Stimulated activated naive CD8-positive, alpha-beta T cell treated with anti-CD3 and anti-CD28 coated beads, Interleukin-15, Interleukin-2, amounts not matched to agents 100 ng/mL and 50 ng/mL, for 24 hours (primary cell): ENCODE results near the gene VENTX.
"Not testable (repeated sequence)": the region's sequence is repeated elsewhere in the genome, so short reads cannot be mapped to it uniquely, and the experiment has no call there.

ENCODE experiments used
- H3K27ac Mint-ChIP-seq: one replicate; pipeline ENCODE4 v1.8.0; 2021; ENCODE audit warnings: mild to moderate bottlenecking, mixed read lengths
- H3K27me3 Mint-ChIP-seq: one replicate; pipeline ENCODE4 v1.8.0; 2021; ENCODE audit warnings: mixed read lengths
- H3K36me3 Mint-ChIP-seq: one replicate; pipeline ENCODE4 v1.8.0; 2021; ENCODE audit warnings: low read depth, mixed read lengths
- H3K4me1 Mint-ChIP-seq: one replicate; pipeline ENCODE4 v1.8.0; 2021; ENCODE audit warnings: low read depth, mixed read lengths
- H3K4me3 Mint-ChIP-seq: one replicate; pipeline ENCODE4 v1.8.0; 2021; ENCODE audit warnings: mild to moderate bottlenecking, mixed read lengths
- H3K9me3 Mint-ChIP-seq: one replicate; pipeline ENCODE4 v1.8.0; 2021; ENCODE audit warnings: mixed read lengths

Gene VENTX

GRCh38 chr10:133217800-133218589, 19.7 kb upstream of the VENTX start:
- Mint-ChIP-seq H3K27ac (no peak overlapping the region), H3K36me3 (no peaks in the 10 kb centered on the region), H3K4me1 (no peaks in the 10 kb centered on the region), H3K9me3 (no peaks in the 10 kb centered on the region), H3K27me3 (peaks cover 12% of the 10 kb centered on the region), H3K4me3 (no peak overlapping the region)

- Mint-ChIP-seq H3K36me3 (no peaks in the 10 kb centered on the region), H3K4me3 (no peak overlapping the region), H3K4me1 (no peaks in the 10 kb centered on the region), H3K9me3 (no peaks in the 10 kb centered on the region), H3K27ac (no peak overlapping the region), H3K27me3 (peaks cover 12% of the 10 kb centered on the region)
These were observed 18.8 kb upstream of the VENTX start for GRCh38 chr10:133218891-133219290.

GRCh38 chr10:133219782-133220181, 17.9 kb upstream of the VENTX start:
- Mint-ChIP-seq H3K36me3 (no peaks in the 10 kb centered on the region), H3K27me3 (peaks cover 12% of the 10 kb centered on the region), H3K4me1 (no peaks in the 10 kb centered on the region), H3K9me3 (no peaks in the 10 kb centered on the region), H3K27ac (no peak overlapping the region), H3K4me3 (no peak overlapping the region)

- Mint-ChIP-seq H3K4me3 (no peak overlapping the region), H3K27me3 (peaks cover 15% of the 10 kb centered on the region), H3K4me1 (peaks cover 10% of the 10 kb centered on the region)
These were observed 16.3 kb upstream of the VENTX start for GRCh38 chr10:133221331-133221730.

GRCh38 chr10:133221756-133222155, 15.9 kb upstream of the VENTX start:
- Mint-ChIP-seq H3K4me1 (peaks cover 14% of the 10 kb centered on the region), H3K27me3 (peaks cover 18% of the 10 kb centered on the region)
- H3K27ac Mint-ChIP-seq, H3K9me3 Mint-ChIP-seq, H3K36me3 Mint-ChIP-seq, H3K4me3 Mint-ChIP-seq: not testable (repeated sequence)

More at GRCh38 chr10:133221331-133221730, 16.3 kb upstream of the VENTX start:
- H3K27ac Mint-ChIP-seq: no peak overlapping the region
- no peaks in the 10 kb centered on the region for H3K9me3 Mint-ChIP-seq
- H3K36me3 Mint-ChIP-seq: no peaks in the 10 kb centered on the region

- Mint-ChIP-seq H3K27ac (no peak overlapping the region), H3K4me1 (peaks cover 17% of the 10 kb centered on the region), H3K9me3 (no peaks in the 10 kb centered on the region), H3K36me3 (no peaks in the 10 kb centered on the region), H3K4me3 (no peak overlapping the region), H3K27me3 (peaks cover 40% of the 10 kb centered on the region)
These were observed 13.6 kb upstream of the VENTX start for GRCh38 chr10:133224076-133224475.

- Mint-ChIP-seq H3K4me3 (no peak overlapping the region), H3K27me3 (peaks cover 45% of the 10 kb centered on the region), H3K9me3 (no peaks in the 10 kb centered on the region), H3K36me3 (no peaks in the 10 kb centered on the region), H3K27ac (no peak overlapping the region), H3K4me1 (peaks cover 22% of the 10 kb centered on the region)
These were observed 12.8 kb upstream of the VENTX start for GRCh38 chr10:133224756-133225372.

- peaks cover 22% of the 10 kb centered on the region for H3K4me1 Mint-ChIP-seq
- H3K36me3 Mint-ChIP-seq: no peaks in the 10 kb centered on the region
- H3K27ac Mint-ChIP-seq: peak overlapping the region; percentile 55
- H3K9me3 Mint-ChIP-seq: no peaks in the 10 kb centered on the region
- H3K4me3 Mint-ChIP-seq: peak overlapping the region; percentile 45
- peaks cover 44% of the 10 kb centered on the region for H3K27me3 Mint-ChIP-seq
These were observed 11.9 kb upstream of the VENTX start for GRCh38 chr10:133225707-133226191.

- peak overlapping the region; percentile 45 for H3K4me3 Mint-ChIP-seq
- H3K4me1 Mint-ChIP-seq: peaks cover 23% of the 10 kb centered on the region
- peak overlapping the region; percentile 55 for H3K27ac Mint-ChIP-seq
- no peaks in the 10 kb centered on the region for H3K9me3 Mint-ChIP-seq
- H3K36me3 Mint-ChIP-seq: no peaks in the 10 kb centered on the region
- H3K27me3 Mint-ChIP-seq: peaks cover 41% of the 10 kb centered on the region
These were observed 11.3 kb upstream of the VENTX start for GRCh38 chr10:133226251-133226808.

- Mint-ChIP-seq H3K4me1 (peaks cover 26% of the 10 kb centered on the region), H3K36me3 (no peaks in the 10 kb centered on the region), H3K9me3 (no peaks in the 10 kb centered on the region), H3K4me3 (no peak overlapping the region), H3K27me3 (peaks cover 48% of the 10 kb centered on the region), H3K27ac (no peak overlapping the region)
These were observed 10.4 kb upstream of the VENTX start for GRCh38 chr10:133227256-133227655.

GRCh38 chr10:133229265-133230043, 8.2 kb upstream of the VENTX start:
- no peak overlapping the region for H3K27ac Mint-ChIP-seq
- H3K4me1 Mint-ChIP-seq: peaks cover 26% of the 10 kb centered on the region
- H3K27me3 Mint-ChIP-seq: peaks cover 63% of the 10 kb centered on the region
- no peaks in the 10 kb centered on the region for H3K36me3 Mint-ChIP-seq
- H3K9me3 Mint-ChIP-seq: no peaks in the 10 kb centered on the region
- no peak overlapping the region for H3K4me3 Mint-ChIP-seq

- Mint-ChIP-seq H3K4me1 (peaks cover 26% of the 10 kb centered on the region), H3K27ac (no peak within 1 kb of the TSS), H3K9me3 (no peaks in the 10 kb centered on the region), H3K4me3 (no peak within 1 kb of the TSS), H3K36me3 (no peaks in the 10 kb centered on the region), H3K27me3 (peaks cover 63% of the 10 kb centered on the region)
These were observed 7.7 kb upstream of the VENTX start, which contains the start of gene UTF1 for GRCh38 chr10:133230044-133230361. TSS of gene UTF1 (plus strand) at chr10:133230217. CDS start at chr10:133230289, 72 bp downstream.

GRCh38 chr10:133230387-133231195, 7.1 kb upstream of the VENTX start:
- H3K27ac Mint-ChIP-seq: no peak overlapping the region
- H3K9me3 Mint-ChIP-seq: no peaks in the 10 kb centered on the region
- H3K4me3 Mint-ChIP-seq: no peak overlapping the region
- peaks cover 23% of the 10 kb centered on the region for H3K4me1 Mint-ChIP-seq
- no peaks in the 10 kb centered on the region for H3K36me3 Mint-ChIP-seq
- H3K27me3 Mint-ChIP-seq: peaks cover 63% of the 10 kb centered on the region

GRCh38 chr10:133231244-133231945, 6.3 kb upstream of the VENTX start:
- Mint-ChIP-seq H3K4me1 (peaks cover 19% of the 10 kb centered on the region), H3K36me3 (no peaks in the 10 kb centered on the region), H3K4me3 (no peak overlapping the region), H3K27ac (no peak overlapping the region), H3K9me3 (no peaks in the 10 kb centered on the region), H3K27me3 (peaks cover 56% of the 10 kb centered on the region)
